Caco-2 (cell line): Measurements from ENCODE around the gene KLC4. TPM values are rescaled to one million over a fixed set of nuclear protein-coding genes. Genes with fewer than 3 reads are reported as not detected.

Experiments used
- BruUV-seq: library from RNA; stranded (reverse); fragments of 400-500 nt; replicated peaks from 2 replicates; lab custom pipeline; 2021; lab: Mats Ljungman, UMichigan
- CTCF ChIA-PET: fragments of 300-600 bp; sonication (Branson Sonifier 250); formaldehyde crosslinking; loops from one replicate; lab custom pipeline; 2022; ENCODE audit warnings: antibody characterized with exemption; lab: Charles Lee
- POLR2A ChIA-PET: fragments of 300-600 bp; sonication (Branson Sonifier 250); formaldehyde crosslinking; loops from one replicate; lab custom pipeline; 2022; ENCODE audit warnings: antibody characterized with exemption; lab: Charles Lee
- DNase-seq, 2 experiments: peaks; one replicate each; pipeline versions ENCODE4 v3.0.0 to v3.0.0-alpha.2; 2020 to 2022
- H3K27me3 ChIP-seq: replicated peaks from 2 replicates; pipeline ENCODE4 v1.6.0; 2011; ENCODE audit warnings: low read length; ENCODE audit not compliant: control insufficient read depth, insufficient read depth
- H3K36me3 ChIP-seq: 2 replicates; pipeline ENCODE4 v1.5.1; 2011; ENCODE audit warnings: low read length; ENCODE audit not compliant: control insufficient read depth, insufficient read depth
- H3K4me1 ChIP-seq: fragments of 250-450 bp; sonication (Bioruptor Pico); 2 replicates; pipeline ENCODE4 v1.5.1; 2020; ENCODE audit warnings: mild to moderate bottlenecking
- H3K4me3 ChIP-seq: 2 replicates; pipeline ENCODE4 v1.5.1; 2011; ENCODE audit warnings: low read depth, mild to moderate bottlenecking, control low read depth, low read length
- H3K9me3 ChIP-seq: fragments of 250-450 bp; sonication (Bioruptor Pico); 2 replicates; pipeline ENCODE4 v1.5.1; 2020; ENCODE audit warnings: mild to moderate bottlenecking, moderate library complexity
- H3K27ac Mint-ChIP-seq: one replicate; pipeline ENCODE4 v1.8.0; 2022; ENCODE audit warnings: mixed read lengths; ENCODE audit not compliant: unreplicated experiment
- H3K27me3 Mint-ChIP-seq: one replicate; pipeline ENCODE4 v1.8.0; 2022; ENCODE audit warnings: mixed read lengths; ENCODE audit not compliant: insufficient read depth, unreplicated experiment
- H3K36me3 Mint-ChIP-seq: one replicate; pipeline ENCODE4 v1.8.0; 2022; ENCODE audit warnings: mild to moderate bottlenecking, mixed read lengths; ENCODE audit not compliant: insufficient read depth, unreplicated experiment
- H3K4me1 Mint-ChIP-seq: one replicate; pipeline ENCODE4 v1.8.0; 2022; ENCODE audit warnings: low read depth, mixed read lengths; ENCODE audit not compliant: unreplicated experiment
- H3K4me3 Mint-ChIP-seq: one replicate; pipeline ENCODE4 v1.8.0; 2022; ENCODE audit warnings: mild to moderate bottlenecking, moderate library complexity, mixed read lengths; ENCODE audit not compliant: unreplicated experiment
- H3K9me3 Mint-ChIP-seq: one replicate; pipeline ENCODE4 v1.8.0; 2022; ENCODE audit warnings: mixed read lengths; ENCODE audit not compliant: unreplicated experiment
- intact Hi-C: fragments of 100-400 bp; cut with micrococcal nuclease; formaldehyde crosslinking; loops from one replicate; pipeline ENCODE4 v1.10.0; 2022; ENCODE audit not compliant: unreplicated experiment
- total RNA-seq: library from RNA; stranded (reverse); gene quantifications from 2 replicates; pipeline ENCODE4 v1.2.3, GENCODE V29; 2022
- TF ChIP-seq, protein P1 (sequence below), 2 experiments: fragments of 200-600 bp in 1 of 2; IDR thresholded peaks; 1 replicate in 1 of 2; 2 replicates in 1 of 2; pipeline versions ENCODE4 v1.5.1 to v1.8.0; 2011 to 2022; ENCODE audit warnings: antibody characterized with exemption in 1 of 2, control low read depth in 1 of 2, inconsistent platforms in 1 of 2, low read depth in 1 of 2, low read length in 1 of 2, mild to moderate bottlenecking in 1 of 2, moderate library complexity in 1 of 2; ENCODE audit not compliant: insufficient read depth in 1 of 2, severe bottlenecking in 1 of 2, unreplicated experiment in 1 of 2

The KLC4 gene
- total RNA-seq, 1 experiment from 2014 or later = 47.7 TPM

DNA sequence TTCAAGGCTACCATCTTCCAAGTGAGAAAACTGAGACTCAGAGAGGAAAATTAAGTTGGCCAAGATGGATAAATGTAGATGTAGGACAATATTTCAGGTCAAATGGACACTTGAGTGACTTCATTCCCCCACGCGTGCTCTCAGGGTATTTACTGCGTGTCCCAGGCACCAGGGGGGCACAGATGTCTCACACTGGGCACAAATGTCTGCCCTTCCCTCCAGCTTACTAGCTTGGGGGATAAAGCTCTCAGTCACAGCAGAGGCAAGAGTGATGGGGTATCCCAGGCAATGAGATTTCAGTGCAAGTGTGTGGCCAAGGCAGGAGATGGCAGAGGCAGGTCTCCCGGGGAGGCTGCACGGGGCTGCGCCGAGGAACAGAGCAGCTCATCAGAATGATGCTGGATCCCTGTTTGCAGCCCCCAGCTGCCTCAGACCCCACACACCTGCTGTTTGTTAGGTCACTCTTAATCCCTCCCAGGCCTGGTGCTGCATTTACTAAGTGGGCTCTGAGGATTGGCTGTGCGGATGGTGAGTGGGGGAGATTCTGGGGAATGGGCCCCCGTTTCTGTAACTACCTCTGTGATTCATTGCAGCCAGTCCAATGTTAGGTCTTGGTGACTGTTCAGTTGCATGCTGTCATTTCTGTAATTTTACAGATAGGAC is 60.8 kb downstream of the KLC4 start:
- ChIA-PET POLR2A (no interaction called here), CTCF (no interaction called here)
- Mint-ChIP-seq H3K4me1 (peaks cover 12% of the 10 kb centered on the region), H3K9me3 (no peaks in the 10 kb centered on the region), H3K27ac (no peak overlapping the region), H3K27me3 (no peaks in the 10 kb centered on the region), H3K4me3 (no peak overlapping the region), H3K36me3 (peaks cover 10% of the 10 kb centered on the region)
- Histone ChIP-seq H3K4me3 (no peak overlapping the region), H3K36me3 (no peaks in the 10 kb centered on the region), H3K27me3 (no peaks in the 10 kb centered on the region), H3K4me1 (no peaks in the 10 kb centered on the region), H3K9me3 (no peaks in the 10 kb centered on the region)
- intact Hi-C loops = no loop called here
- DNase-seq = no peak
- TF ChIP-seq, protein P1, sequence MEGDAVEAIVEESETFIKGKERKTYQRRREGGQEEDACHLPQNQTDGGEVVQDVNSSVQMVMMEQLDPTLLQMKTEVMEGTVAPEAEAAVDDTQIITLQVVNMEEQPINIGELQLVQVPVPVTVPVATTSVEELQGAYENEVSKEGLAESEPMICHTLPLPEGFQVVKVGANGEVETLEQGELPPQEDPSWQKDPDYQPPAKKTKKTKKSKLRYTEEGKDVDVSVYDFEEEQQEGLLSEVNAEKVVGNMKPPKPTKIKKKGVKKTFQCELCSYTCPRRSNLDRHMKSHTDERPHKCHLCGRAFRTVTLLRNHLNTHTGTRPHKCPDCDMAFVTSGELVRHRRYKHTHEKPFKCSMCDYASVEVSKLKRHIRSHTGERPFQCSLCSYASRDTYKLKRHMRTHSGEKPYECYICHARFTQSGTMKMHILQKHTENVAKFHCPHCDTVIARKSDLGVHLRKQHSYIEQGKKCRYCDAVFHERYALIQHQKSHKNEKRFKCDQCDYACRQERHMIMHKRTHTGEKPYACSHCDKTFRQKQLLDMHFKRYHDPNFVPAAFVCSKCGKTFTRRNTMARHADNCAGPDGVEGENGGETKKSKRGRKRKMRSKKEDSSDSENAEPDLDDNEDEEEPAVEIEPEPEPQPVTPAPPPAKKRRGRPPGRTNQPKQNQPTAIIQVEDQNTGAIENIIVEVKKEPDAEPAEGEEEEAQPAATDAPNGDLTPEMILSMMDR (IDR thresholded peaks at IDR 0.05; ENCODE audit: insufficient read depth in 1 of 2, low read depth in 1 of 2, low read length in 1 of 2, severe bottlenecking in 1 of 2, unreplicated experiment in 1 of 2) = no peak
- BruUV-seq = no TSS peak

DNA sequence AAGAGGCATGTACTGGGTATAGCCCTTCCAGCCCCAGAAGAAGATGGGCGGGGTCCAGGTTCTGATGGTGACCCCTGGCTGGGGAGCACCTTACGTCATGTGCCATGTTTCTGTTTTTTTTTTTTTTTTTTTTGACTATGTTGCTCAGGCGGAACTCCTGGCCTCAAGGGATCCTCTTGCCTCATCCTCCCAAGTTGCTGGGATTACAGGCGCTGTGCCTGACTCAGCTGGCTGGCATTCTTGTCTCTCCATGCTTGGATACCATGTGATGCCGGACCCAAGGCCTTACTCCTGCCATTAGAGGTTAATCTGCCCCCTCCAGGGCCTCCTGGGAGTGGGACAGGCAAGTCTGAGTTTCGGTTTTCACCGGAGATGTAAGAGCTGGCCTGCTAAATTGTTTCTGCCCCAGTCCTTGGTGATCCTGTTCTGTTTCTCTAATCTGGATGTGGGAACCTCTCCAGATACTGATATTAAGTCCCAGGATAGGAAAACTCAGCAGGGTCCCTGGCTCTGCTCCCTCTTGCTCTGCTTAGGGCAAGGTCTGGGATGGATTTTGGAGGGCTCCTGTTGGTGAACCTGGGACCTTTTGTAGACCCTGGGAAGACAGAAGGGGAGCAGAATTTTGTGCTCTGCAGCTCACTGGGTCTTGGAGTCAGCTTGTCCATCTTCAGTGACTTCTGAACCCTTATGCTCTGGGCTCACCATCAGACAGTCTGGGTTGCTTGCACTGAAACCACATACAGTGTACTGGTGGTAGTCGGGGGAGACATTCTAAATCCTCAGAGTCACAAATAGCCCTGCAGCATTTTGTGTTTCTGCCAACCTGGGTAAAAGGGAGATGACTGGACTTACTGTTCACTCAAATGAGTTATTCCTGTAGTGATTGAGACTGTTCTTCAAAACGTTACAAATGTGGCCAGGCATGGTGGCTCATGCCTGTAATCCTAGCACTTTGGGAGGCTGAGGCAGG is 61.8 kb downstream of the KLC4 start:
- Mint-ChIP-seq H3K27me3 (no peaks in the 10 kb centered on the region), H3K4me1 (peaks cover 11% of the 10 kb centered on the region), H3K4me3 (no peak overlapping the region), H3K36me3 (peaks cover 10% of the 10 kb centered on the region), H3K27ac (no peak overlapping the region), H3K9me3 (no peaks in the 10 kb centered on the region)
- H3K9me3 ChIP-seq = no peaks in the 10 kb centered on the region
- no peaks in the 10 kb centered on the region for H3K4me1 ChIP-seq
- ChIA-PET POLR2A (no interaction called here), CTCF (no interaction called here)
- no peak overlapping the region for H3K4me3 ChIP-seq
- no TSS peak for BruUV-seq
- intact Hi-C loops = no loop called here
- no peaks in the 10 kb centered on the region for H3K27me3 ChIP-seq
- no peaks in the 10 kb centered on the region for H3K36me3 ChIP-seq
- peak in 1 of 2 experiments; percentile 34 for DNase-seq
- TF ChIP-seq, protein P1 (IDR thresholded peaks at IDR 0.05; ENCODE audit: insufficient read depth in 1 of 2, low read depth in 1 of 2, low read length in 1 of 2, severe bottlenecking in 1 of 2, unreplicated experiment in 1 of 2) = no peak

DNA sequence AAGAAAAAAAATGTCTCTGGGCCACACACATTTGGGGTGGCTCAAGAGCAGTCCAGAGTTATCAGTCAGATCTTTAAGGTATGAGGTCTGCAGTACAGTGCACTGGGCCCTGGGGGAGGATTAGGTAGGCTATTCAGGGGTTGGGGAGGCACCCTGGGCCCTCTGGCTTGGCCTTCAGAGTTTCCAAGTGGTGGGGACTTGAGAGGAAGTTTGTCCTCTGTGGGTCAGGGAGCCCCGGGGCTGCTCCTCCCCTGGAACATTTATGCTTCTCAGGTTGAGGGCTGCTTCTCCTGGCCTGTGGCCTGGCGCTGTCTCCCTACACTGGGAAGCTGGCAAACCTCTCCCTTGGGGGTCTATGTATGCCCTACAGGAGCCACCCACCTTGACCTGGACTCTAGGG is 62.7 kb downstream of the KLC4 start:
- no peaks in the 10 kb centered on the region for H3K27me3 Mint-ChIP-seq
- intact Hi-C loops = no loop called here
- BruUV-seq = no TSS peak
- peaks cover 10% of the 10 kb centered on the region for H3K36me3 Mint-ChIP-seq
- ChIA-PET CTCF (no interaction called here), POLR2A (no interaction called here)
- H3K4me3 ChIP-seq = no peak overlapping the region
- H3K9me3 ChIP-seq = no peaks in the 10 kb centered on the region
- DNase-seq = no peak
- no peak overlapping the region for H3K27ac Mint-ChIP-seq
- H3K4me1 Mint-ChIP-seq = peaks cover 7% of the 10 kb centered on the region
- H3K4me3 Mint-ChIP-seq = no peak overlapping the region
- no peaks in the 10 kb centered on the region for H3K9me3 Mint-ChIP-seq
- H3K4me1 ChIP-seq = no peaks in the 10 kb centered on the region
- TF ChIP-seq, protein P1 (IDR thresholded peaks at IDR 0.05; ENCODE audit: insufficient read depth in 1 of 2, low read depth in 1 of 2, low read length in 1 of 2, severe bottlenecking in 1 of 2, unreplicated experiment in 1 of 2) = no peak
- H3K36me3 ChIP-seq = no peaks in the 10 kb centered on the region
- H3K27me3 ChIP-seq = no peaks in the 10 kb centered on the region
